Measurements from ENCODE around the gene MPP2.
A peak's percentile ranks its signal among the peaks of the same experiment; 100 is the strongest.

DNA sequence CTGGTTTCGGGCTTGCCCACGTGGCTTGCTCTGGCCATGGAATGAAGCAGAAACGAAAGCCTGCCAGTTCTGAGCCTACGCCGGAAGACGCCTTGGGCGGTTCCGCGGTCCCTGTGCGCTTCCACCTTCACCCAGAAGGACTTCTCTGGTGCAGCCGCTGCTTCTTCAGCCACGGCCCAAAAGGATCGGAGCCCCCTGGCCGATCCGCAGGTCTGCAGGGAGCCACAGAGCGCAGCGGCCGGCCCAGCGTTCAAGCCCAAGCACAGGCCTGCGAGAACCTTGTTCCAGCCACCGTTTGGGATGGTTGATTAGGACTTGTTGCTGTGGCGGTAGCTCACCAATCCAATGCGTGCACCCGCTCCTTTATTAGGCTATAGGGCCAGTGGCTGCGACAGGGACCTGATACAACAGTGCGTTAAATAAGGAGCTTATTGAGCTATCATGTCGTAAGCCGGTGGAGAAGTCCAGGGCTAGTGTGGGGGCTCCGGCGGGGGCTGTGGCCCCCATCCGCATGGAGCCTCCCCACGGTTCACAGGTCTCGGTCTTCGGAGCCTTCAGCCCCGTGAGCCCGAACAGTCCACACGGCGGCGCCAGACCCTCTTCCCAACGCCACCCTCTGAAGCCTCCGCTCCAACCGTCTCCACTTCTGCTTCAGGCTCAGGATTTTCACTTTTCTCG, 10.2 kb upstream of the MPP2 start:
- TF ChIP-seq, protein P1, sequence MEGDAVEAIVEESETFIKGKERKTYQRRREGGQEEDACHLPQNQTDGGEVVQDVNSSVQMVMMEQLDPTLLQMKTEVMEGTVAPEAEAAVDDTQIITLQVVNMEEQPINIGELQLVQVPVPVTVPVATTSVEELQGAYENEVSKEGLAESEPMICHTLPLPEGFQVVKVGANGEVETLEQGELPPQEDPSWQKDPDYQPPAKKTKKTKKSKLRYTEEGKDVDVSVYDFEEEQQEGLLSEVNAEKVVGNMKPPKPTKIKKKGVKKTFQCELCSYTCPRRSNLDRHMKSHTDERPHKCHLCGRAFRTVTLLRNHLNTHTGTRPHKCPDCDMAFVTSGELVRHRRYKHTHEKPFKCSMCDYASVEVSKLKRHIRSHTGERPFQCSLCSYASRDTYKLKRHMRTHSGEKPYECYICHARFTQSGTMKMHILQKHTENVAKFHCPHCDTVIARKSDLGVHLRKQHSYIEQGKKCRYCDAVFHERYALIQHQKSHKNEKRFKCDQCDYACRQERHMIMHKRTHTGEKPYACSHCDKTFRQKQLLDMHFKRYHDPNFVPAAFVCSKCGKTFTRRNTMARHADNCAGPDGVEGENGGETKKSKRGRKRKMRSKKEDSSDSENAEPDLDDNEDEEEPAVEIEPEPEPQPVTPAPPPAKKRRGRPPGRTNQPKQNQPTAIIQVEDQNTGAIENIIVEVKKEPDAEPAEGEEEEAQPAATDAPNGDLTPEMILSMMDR (IDR thresholded peaks at IDR 0.05; ENCODE audit: poor library complexity): peak; percentile 36
- TF ChIP-seq EZH2 (IDR thresholded peaks at IDR 0.05; ENCODE audit: borderline replicate concordance): no peak
- TF ChIP-seq EZH2phosphoT487 (IDR thresholded peaks at IDR 0.05; ENCODE audit: low read depth, severe bottlenecking, unreplicated experiment): no peak

Measured in hepatocyte (in vitro differentiated cells).